GM20431 (cell line): ENCODE results near the gene PRSS22.

Source experiments
- in situ Hi-C: fragments of 300-500 bp; cut with MseI, MboI; formaldehyde crosslinking; loops from one replicate; pipeline ENCODE4 v1.15.0; 2020; ENCODE audit warnings: low sequenced_read_pairs; ENCODE audit not compliant: unreplicated experiment

PRSS22 gene

DNA sequence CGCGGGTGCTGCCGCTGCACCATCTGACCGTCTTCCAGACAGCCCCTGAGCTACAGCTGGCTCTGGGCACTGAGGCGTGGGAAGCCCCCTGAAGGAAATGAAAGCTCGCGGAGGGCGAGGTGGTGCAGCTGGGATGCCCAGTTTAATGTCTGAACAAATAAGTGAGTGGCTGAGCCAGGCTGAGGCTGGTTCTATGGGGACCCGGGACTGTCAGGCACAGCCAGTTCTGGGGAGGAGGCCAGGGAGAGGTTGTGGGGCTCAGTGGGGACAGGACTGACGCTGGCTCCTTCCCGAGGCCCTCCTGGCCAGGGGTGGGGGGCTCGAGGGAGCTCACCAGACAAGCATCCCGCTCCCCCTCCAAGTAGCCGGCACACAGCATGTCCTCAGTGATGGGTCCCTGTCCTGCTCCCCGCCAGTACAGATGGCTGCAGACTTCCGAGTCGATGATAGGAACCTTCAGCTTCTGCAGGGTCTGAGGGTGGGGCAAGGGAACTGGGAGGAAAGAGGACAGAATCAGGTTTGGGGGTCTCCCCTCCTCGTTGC, 4.4 kb downstream of the PRSS22 start:
- in situ Hi-C loops = no loop called here

DNA sequence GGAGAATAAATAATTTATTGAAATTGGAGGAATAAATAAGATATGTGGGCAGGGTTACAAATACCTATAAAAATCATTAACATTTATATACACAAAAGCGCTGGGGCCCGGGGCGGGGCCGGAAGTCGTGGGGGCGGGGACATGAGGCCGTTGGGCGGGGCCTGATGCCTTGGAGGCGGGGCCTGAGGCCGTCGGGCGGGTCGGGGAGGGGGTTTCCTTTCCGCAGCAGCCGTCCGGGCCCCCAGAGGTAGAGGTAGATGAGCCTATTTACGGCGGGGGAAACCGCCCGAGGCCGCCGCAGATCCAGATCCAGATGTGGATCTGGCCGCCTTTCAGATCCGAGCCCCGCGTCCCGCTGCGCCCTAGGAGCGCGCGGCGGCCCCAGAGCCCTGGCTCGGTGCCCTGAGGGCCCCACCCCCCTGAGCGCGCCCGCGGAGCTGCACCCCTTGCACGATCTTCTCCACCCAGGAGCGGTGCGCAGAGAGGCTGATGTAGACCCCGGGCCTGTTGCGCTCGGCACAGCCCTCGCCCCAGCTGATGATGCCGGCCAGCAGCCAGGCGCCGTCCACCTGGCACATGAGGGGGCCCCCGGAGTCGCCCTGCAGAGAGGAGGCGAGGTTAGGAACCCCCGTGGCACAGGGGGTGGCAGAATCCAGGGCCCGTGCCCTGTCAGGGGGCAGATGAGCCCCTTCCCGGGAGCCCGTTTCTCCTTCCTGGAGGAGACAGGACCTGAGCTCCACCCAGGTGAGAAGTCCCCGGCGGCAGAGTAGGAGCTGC, 5.1 kb downstream of the PRSS22 start:
- in situ Hi-C loops = no loop called here

DNA sequence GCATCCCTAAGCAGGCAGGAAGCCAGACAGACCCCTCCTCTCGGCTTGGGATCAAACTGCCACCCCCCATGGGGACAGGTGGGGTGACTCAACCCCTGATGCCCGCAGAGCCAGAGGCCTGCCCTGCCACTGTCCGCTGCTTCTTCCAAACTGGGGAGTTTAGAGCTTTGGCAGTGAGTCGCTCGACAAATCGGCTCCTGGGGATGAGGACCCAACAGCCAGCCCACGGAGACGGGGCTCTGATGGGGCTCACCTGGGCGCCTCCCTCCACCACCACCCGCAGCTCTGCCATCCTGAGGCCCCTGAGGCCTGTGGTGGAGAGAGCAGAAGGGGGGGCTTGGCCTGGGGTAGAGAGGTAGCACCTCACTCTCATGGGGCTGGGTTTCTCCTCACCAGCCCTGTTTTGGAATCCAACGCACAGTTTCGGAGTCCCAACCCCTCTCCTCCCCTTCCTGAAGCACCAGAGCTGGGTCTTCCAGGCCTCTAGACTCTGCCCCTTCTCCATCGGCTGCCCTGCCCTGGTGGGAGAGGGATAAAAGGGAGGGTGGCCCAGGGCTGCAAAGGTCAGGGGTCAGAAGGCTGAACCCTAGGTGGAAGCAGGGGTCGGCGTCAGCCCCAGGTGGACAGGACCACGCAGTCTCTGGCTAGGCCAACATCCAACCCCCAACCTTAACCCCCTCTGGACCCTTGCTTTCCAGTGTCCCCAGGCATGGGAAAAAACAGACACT, 5.8 kb downstream of the PRSS22 start:
- in situ Hi-C loops = no loop called here

DNA sequence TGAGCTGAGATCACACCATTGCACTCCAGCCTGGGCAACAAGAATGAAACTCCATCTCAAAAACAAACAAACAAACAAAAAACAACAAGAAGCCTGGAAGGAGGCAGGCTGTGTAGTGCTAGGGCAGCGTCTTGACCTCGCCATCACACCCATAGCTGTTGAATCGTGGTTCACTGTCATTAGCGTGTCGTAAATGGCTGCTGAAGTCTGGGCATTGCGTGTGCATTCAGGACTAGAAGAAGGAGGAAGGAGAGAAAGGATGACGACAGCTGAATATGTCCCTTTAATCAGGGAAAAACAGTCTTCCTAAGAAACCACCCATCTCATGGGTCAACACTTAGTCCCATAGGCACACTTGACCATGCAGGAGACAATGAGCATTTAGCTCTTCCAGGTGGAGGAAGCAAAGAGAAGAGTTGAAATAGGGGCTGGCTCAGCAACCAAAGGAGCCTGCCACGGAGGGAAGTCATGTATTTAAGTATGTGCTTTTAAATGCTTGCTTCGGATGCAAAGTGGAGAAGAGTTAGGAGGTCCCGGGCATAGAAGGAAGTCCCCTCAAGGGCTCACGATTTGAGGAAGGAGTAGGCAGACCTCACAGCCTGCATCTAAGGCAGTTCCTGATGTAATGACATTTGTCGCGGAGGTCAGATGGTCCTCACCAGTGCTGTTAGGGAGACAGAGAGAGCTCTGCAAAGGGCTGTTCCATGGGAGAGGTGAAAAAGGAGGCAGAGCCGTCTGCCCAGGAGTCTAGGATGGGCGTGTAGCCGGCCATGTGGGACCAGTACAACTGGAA, 8.8 kb downstream of the PRSS22 start:
- in situ Hi-C loops = no loop called here

DNA sequence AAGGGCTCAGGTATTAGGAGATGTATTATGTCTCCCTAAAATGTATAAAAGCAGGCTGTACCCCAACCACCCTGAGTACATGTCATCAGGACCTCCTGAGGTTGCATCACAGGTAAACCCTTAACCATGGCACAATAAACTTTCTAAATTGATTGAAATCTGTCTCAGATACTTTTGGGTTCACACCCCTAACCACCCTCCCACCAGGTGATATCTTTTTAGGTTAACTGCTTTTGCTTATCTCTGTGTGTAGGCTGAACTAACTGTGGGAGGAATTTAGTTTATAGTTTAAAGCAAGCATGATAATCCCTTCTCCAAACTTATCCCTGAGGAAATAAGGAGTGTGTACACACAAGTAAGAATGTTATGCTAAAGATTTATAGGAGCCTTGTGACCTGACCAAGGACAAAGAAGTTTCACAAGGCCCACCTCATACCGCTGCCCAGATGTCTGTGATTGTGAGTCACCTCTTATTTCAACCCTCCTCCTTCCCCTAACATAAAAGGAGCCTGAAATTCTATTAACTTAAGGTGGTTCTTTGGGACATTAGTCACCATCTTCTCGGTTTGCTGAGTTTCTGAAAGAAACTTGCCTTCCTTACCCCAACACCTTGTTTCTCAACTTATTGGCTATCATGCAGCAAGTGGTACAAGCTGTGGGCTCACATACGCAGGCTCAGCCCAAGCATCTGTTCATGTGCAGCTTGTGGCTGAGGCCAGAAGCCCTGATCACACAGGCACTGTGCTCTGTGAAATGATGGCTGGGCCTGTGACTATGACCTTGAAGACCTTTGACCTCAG, 11.3 kb downstream of the PRSS22 start:
- in situ Hi-C loops = no loop called here

DNA sequence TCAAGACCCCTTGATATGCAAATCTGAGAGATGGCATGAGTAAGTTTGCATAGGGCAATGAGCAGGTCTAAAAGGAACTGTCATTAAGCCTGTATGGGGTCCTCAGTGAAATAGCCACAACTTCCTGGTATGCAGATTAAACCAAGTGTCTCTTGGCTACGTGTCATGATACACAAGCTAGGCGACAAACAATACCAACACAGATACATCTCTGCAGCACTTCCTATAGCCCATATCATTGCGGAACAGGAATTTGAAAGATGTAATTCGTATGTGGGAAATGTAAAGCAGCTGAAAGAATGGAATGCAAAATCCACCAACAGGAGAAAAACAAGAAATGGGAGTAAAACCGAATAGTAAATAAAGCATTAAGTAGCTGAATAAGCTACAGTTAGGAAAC, 12.9 kb downstream of the PRSS22 start:
- in situ Hi-C loops = no loop called here

DNA sequence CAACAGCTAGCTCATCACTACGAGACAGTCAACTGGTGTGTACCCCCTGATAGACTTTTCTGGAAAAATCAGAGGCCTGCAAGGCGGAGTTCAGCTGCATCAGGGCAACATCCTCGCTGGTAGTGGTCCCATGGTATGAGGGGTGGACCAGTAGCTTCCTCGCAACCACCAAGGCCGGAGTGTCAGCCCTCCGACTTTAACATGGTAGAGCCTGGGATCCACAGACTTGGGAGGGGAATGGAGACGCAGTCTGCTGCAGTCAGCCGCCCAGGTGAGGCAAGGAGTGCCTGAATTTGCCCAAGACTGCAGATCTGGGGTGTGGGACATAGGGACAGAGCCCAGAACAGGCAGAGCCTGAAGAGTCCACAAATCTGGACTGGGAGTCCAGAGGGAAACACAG, 14.4 kb downstream of the PRSS22 start:
- in situ Hi-C loops = no loop called here

DNA sequence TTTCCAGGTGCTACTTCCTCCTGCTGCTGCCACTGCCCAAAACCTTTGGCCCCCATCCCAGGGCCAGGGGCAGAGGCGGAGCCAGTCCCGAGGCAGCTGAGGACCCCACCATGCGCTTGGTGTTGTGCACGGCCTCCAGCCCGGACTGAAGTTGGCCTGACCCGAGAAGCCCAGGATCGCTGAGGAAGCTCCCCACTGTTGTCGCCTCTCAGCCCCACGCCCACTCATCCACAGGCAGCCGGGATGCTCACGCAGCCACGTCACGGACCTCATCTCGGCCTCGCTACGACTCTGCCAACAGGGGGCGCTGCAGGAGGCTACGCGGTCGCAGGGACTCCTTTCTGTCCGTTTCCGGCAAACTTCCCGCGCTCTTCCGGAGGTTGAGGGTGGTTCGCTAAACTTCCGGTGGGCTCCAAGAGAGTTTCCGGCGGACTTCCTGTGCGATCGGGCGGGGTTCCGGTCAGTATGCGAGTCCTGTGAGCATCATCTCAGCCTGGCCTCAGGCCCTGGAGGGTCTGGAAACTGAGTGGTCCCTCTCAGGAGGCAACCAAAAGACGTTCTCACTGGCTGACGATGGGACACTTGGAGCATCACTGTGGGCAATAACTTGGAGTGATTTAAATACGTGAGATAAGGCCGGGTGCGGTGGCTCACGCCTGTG, 15.5 kb downstream of the PRSS22 start:
- in situ Hi-C loops = no loop called here

DNA sequence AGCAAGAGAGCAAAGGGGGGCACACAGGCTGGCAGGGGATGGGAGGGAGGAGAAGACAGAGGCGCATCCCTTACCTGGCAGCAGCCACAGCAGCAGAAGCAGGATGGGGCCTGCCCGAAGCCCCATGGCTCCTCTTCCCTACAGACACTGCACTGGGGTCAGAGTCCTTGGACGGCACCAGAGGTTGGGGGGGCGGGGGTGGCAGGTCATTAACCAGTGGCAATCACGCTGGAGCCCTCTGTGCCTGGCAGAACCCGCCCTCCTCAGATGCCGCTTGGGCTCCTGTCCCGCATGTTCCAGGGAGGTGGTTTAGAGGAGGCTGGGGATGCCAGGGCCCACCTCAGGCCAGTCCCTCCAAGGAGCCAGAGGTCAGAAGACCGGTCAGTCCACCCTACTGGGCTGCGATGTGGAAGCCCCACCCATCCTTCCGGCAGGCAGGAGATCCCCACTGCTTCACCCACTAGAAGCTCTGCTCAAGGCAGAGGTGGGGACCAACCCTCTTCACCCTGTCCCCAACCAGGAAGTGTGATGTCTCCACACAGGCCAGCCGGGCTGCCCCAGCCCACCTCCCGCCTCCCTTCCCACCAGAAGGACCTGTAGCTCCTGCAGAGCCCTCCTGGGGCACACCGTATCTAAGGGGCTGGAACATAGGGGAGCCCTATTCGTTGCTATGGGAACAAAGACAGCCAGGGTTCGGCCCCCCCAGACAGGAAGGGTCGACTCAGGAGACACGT, 16.2 kb downstream of the PRSS22 start:
- in situ Hi-C loops = no loop called here

DNA sequence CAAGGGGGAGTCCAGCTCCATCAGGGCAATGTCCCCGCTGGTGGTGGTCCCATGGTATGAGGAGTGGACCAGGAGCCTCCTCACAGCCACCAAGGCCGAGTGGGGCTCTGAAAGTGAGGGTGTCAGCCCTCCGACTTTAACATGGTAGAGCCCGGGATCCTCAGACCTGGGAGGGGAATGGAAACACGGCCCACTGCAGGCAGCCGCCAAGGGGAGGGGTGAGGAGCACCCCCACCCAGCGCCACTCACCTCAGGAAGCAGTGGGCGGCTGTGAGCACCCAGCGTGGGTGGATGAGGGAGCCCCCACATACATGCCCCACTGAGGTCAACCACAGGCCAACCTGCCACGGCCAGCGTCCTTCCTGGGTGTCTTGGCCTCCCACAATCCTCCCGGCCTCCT, 17.1 kb downstream of the PRSS22 start:
- in situ Hi-C loops = no loop called here

DNA sequence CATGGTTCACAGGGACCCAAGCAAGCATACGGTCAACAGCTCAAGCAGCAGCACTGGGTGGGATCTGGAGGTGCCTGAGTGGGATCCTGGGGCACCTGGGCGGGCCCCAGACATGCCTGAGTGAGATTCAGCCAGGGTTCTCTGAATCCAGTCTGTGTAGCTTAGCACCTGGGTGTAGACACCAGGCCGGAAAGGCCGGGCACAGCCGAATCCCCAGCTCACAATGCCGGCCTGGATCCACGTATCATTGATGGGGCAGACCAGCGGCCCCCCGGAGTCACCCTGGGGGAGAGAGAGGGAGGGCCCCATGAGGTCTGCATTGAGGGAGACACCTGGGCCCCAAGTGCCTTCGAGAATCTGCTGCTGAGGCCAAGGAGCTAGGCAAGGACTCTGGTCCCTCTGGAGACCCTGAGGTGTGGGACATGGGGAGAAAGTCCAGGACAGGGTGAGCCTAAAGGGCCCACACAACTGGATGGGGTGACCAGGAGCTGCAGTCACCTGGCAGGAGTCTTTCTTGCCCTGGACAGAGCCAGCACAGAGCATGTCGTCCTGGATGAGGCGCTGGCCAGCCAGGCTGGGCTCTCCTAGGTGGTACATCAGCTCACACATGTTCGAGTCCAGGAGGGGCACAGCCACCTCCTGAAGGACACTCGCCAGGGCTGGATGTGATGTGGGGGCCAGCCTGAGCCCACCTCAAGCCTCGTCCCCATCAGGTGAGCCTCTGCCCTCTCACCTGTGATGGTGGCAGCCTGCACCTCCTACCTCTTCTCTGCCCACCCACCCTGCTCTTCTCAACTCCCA, 18.1 kb downstream of the PRSS22 start:
- in situ Hi-C loops = no loop called here

DNA sequence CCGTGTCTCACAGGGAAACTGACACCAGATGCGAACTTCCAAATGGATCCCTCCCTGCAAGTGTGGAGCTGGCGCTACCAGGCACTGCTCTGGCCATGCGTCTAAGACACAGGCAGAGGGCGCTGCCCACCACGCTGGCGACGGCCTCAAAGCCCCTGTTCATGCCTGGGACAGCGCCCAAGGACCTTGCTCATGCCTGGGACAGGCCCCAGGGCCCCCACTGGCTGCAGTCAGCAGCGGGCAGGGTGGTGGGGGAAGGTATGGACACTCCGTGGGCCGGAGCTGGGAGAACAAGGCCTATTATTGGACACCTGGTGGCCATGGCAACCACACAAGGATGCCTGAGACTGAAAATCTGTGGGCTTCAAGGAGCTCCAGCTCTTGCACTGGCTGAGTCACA, 19.0 kb downstream of the PRSS22 start:
- in situ Hi-C loops = no loop called here

DNA sequence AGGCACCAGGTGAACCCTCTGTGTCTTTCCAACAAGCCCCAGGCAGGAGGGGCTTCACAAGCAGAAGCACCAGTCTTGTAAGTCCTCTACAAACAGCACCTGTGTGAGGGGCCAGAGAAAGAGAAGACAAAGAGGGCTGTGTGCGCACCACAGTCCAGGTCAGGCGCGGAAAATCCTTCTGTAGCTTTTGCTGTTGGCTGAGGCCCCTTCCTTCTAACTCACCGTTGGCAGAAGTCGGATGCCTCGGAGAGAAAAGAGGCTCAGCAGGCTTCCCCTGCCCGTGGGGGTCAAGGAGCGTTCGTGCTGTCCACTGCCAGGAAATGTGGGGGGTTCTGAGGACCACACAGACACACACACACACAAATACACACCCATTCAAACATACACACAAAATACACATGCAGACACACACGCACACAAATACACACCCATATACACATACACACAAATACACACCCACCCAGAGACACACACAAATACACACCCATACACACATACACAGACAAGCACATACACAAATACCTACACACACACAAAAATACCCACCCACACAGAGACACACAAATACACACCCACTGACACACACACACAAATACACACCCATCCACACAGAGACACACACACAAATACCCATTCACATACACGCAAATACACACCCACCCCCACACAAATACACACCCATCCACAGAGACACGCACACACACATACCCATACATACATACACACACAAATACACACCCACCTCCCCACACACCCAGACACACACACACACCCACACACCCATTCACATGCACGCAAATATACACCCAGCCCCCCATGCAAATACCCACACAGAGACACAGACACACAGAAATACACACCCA, 21.1 kb downstream of the PRSS22 start:
- in situ Hi-C loops = no loop called here

DNA sequence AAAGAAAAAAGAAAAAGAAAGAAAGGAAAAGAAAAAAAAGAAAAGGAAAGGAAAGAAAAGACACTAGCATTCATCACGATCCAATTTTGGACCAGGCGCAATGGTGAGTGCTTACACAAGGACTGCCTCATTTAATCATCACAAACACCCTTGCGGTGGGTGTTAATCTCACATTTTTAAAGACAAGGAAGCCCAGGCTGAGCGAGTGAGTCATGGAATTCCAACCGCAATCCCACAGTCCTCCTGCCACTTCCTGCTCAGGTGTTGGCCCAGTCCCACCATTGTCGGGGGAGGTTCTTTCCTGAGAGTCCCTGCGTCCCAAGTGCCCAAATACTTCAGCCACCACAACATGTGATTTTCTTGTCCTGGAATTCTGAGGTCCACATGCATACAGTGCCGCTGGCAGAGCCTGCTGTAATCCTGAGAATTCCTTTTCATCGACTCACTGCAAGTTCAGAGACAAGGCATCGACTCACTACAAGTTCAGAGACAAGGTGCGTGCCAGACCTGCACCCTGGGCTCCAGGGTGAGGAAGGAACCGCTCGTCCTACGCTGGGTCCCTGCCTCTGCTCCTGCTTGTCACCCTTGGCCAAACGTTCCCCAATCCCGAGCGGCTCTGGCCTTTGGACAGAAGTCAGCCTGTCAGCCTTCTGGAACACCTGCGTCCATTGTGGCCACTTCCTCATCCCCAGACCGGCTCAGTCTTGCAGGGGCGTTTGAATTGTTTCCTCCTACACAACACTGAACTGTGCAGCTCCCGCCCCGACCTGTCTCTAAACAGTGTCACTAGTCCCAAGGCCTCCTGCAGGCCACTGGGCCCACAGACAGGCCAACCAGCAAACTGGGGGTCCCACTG, 22.1 kb downstream of the PRSS22 start:
- in situ Hi-C loops = no loop called here

DNA sequence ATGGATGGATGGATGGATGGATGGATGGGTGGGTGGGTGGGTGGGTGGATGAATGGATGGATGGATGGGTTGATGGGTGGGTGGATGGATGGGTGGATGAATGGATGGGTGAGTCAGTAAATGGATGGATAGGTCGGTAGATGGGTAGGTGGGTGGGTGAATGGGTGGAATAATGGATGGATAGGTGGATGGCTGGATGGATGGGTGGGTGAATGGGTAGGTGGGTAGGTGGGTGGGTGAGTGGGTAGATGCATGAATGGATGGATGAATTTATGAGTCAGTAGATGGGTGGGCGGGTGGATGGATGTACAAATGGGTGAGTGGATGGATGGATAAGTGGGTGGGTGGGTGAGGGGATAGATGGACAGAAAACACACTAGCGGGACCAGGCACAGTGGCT, 23.0 kb downstream of the PRSS22 start:
- in situ Hi-C loops = no loop called here

DNA sequence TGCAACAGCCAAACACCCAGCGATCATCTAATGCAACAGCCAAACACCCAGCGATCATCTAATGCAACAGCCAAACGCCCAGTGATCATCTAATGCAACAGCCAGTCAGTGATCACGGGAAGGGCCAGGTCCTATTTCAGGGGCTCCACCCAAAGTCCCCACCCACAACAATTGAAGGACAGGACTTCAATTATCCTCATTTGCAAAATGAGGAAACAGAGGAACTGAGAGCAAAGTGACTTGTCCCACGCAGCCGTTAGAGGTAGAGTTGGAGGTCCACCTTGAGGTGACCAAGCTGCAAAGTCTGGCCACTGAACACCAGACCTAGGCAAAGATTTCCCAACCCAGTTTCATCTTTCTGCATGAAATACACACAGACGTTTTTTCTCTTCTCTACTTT, 24.2 kb downstream of the PRSS22 start:
- in situ Hi-C loops = no loop called here
